ENCODE data around the gene SGTB.

- TF ChIP-seq CTCF (IDR thresholded peaks at IDR 0.05 in 4 of 5, conservative IDR thresholded peaks at IDR 0.05 in 1 of 5) = no peak
- TF ChIP-seq POLR2A (IDR thresholded peaks at IDR 0.05) = no peak
These were observed 13.8 kb downstream of the SGTB start for GRCh38 chr5:65708145-65708544.
